ENCODE results near the gene DAPK2.
A peak's percentile ranks its signal among the peaks of the same experiment; 100 is the strongest.

DAPK2 gene

GRCh38 chr15:63899193-63899592 lies 147.1 kb downstream of the DAPK2 start:
- Histone ChIP-seq H2AK5ac (ENCODE audit: low read length, severe bottlenecking) (no peak overlapping the region), H3K23ac (ENCODE audit: low read length in 2 of 2) (no peak overlapping the region), H3K27ac (ENCODE audit: low read length, poor library complexity, severe bottlenecking) (no peak overlapping the region), H3K27me3 (ENCODE audit: control insufficient read depth in 1 of 2, insufficient read depth in 1 of 2, low read length in 2 of 2) (peaks cover 0 to 6% of the 10 kb centered on the region in 2 experiments), H3K36me3 (ENCODE audit: control insufficient read depth in 1 of 2, insufficient read depth in 2 of 2, low read depth in 1 of 2, low read length in 2 of 2) (no peaks in the 10 kb centered on the region), H3K14ac (ENCODE audit: low read length in 2 of 2) (no peak overlapping the region), H2BK15ac (ENCODE audit: low read depth, poor library complexity, severe bottlenecking) (no peak overlapping the region), H3K4ac (ENCODE audit: low read depth in 1 of 2, low read length in 2 of 2) (no peak overlapping the region), H3K4me2 (ENCODE audit: low read length, poor library complexity, severe bottlenecking) (no peak overlapping the region), H2BK120ac (ENCODE audit: low read depth, low read length) (no peak overlapping the region), H2AFZ (ENCODE audit: low read depth, low read length) (no peak overlapping the region), H3K79me1 (replicated peaks; ENCODE audit: low read length, poor library complexity, severe bottlenecking) (no peaks in the 10 kb centered on the region), H3K9me3 (ENCODE audit: control insufficient read depth, low read length) (no peaks in the 10 kb centered on the region), H4K8ac (ENCODE audit: low read length) (no peak overlapping the region), H4K91ac (ENCODE audit: low read length) (no peak overlapping the region), H3K18ac (ENCODE audit: low read depth in 1 of 2, low read length in 2 of 2) (no peak overlapping the region), H2BK12ac (ENCODE audit: low read length in 2 of 2) (no peak overlapping the region), H3K9ac (ENCODE audit: low read length) (no peak overlapping the region), H2BK5ac (ENCODE audit: low read depth, low read length, poor library complexity, severe bottlenecking) (no peak overlapping the region), H3K4me1 (ENCODE audit: control insufficient read depth, insufficient read depth, low read depth, low read length) (peaks cover 18% of the 10 kb centered on the region), H3K4me3 (ENCODE audit: insufficient read depth in 1 of 2, low read depth in 1 of 2, low read length in 2 of 2) (no peak overlapping the region)
- 77% methylated on average over 4 of the region's 7 CpGs for WGBS
- DNase-seq, result no peak

DNA sequence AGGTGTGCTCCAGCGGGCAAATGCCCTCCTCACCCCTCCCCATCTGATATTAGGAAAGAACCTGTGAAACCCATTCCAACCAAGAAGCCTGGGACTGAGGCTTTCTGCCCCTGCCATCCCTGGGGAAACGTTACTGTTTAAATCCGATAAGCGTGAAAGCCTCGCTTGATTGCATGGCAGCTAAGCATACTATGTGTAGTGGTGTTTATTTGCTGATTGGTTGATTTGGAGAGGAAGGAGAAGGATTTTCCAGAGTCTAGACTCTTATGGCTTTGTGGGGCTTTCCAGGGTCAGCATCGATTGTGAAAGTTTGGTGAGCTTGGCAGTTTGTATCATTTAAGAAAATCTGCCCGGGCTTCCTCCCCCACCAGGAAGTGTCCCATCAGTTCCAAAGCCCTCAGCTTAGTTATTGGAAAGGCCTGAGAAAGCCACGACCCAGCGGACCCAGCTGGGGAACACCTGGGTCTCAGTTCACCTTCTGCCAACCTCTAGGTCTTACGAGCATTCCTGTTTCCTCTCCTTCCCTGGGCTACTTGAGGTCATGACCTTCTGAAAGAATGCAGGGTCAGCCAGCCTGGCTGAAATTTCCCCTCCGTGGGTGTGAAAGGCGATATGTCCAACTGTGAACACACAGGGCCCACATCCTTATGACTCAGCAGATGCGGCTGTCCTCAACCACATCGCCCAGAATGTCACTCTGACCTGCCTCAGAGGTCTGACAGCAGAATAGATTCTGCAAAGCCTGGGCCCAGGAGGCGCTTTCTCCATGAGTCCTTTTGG lies 149.8 kb downstream of the DAPK2 start:
- H3K79me1 ChIP-seq (replicated peaks; ENCODE audit: low read length, poor library complexity, severe bottlenecking), result no peaks in the 10 kb centered on the region
- H3K18ac ChIP-seq (ENCODE audit: low read depth in 1 of 2, low read length in 2 of 2), result peak overlapping the region in 1 of 2 experiments; percentile 59
- DNase-seq, result peak; percentile 68
- no peak overlapping the region for H4K91ac ChIP-seq (ENCODE audit: low read length)
- peak overlapping the region in 1 of 2 experiments; percentile 14 for H3K14ac ChIP-seq (ENCODE audit: low read length in 2 of 2)
- H3K9me3 ChIP-seq (ENCODE audit: control insufficient read depth, low read length), result no peaks in the 10 kb centered on the region
- H3K23ac ChIP-seq (ENCODE audit: low read length in 2 of 2), result no peak overlapping the region
- H3K36me3 ChIP-seq (ENCODE audit: control insufficient read depth in 1 of 2, insufficient read depth in 2 of 2, low read depth in 1 of 2, low read length in 2 of 2), result no peaks in the 10 kb centered on the region
- peak overlapping the region; percentile 31 for H3K27ac ChIP-seq (ENCODE audit: low read length, poor library complexity, severe bottlenecking)
- H3K4ac ChIP-seq (ENCODE audit: low read depth in 1 of 2, low read length in 2 of 2), result no peak overlapping the region
- H2BK15ac ChIP-seq (ENCODE audit: low read depth, poor library complexity, severe bottlenecking), result no peak overlapping the region
- no peak overlapping the region for H3K4me2 ChIP-seq (ENCODE audit: low read length, poor library complexity, severe bottlenecking)
- H4K8ac ChIP-seq (ENCODE audit: low read length), result no peak overlapping the region
- H2AFZ ChIP-seq (ENCODE audit: low read depth, low read length), result no peak overlapping the region
- no peak overlapping the region for H2BK12ac ChIP-seq (ENCODE audit: low read length in 2 of 2)
- peaks cover 22% of the 10 kb centered on the region for H3K4me1 ChIP-seq (ENCODE audit: control insufficient read depth, insufficient read depth, low read depth, low read length)
- H3K27me3 ChIP-seq (ENCODE audit: control insufficient read depth in 1 of 2, insufficient read depth in 1 of 2, low read length in 2 of 2), result peaks cover 0 to 6% of the 10 kb centered on the region in 2 experiments
- H2AK5ac ChIP-seq (ENCODE audit: low read length, severe bottlenecking), result peak overlapping the region; percentile 49
- no peak overlapping the region for H3K4me3 ChIP-seq (ENCODE audit: insufficient read depth in 1 of 2, low read depth in 1 of 2, low read length in 2 of 2)
- H2BK5ac ChIP-seq (ENCODE audit: low read depth, low read length, poor library complexity, severe bottlenecking), result no peak overlapping the region
- H3K9ac ChIP-seq (ENCODE audit: low read length), result no peak overlapping the region
- WGBS, result 52% methylated on average over 15 of the region's 15 CpGs
- no peak overlapping the region for H2BK120ac ChIP-seq (ENCODE audit: low read depth, low read length)

DNA sequence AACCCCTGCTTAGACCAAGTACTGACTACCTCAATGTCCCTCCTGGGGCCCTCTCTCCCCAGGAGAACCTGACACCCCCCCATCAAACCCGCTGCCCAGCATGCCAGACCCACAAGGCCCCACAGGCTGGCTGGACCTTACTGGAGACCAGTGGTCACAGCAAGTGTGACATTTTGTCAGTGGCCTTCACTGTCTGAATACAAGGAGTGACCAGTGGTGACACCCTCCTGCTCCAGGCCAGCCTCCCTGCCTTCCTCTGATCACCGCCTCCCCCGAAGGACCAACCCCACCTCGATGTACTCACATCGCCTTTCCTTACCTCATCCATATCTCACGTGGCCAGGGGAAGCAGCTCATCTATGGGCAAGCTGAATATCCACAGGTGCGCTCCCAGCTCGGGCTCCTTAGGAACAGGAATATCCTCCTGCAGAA lies 150.5 kb downstream of the DAPK2 start:
- Histone ChIP-seq H3K4me2 (ENCODE audit: low read length, poor library complexity, severe bottlenecking) (no peak overlapping the region), H2BK120ac (ENCODE audit: low read depth, low read length) (no peak overlapping the region), H3K14ac (ENCODE audit: low read length in 2 of 2) (no peak overlapping the region), H3K9ac (ENCODE audit: low read length) (no peak overlapping the region), H3K9me3 (ENCODE audit: control insufficient read depth, low read length) (no peaks in the 10 kb centered on the region), H2BK5ac (ENCODE audit: low read depth, low read length, poor library complexity, severe bottlenecking) (no peak overlapping the region), H3K79me1 (replicated peaks; ENCODE audit: low read length, poor library complexity, severe bottlenecking) (no peaks in the 10 kb centered on the region), H3K36me3 (ENCODE audit: control insufficient read depth in 1 of 2, insufficient read depth in 2 of 2, low read depth in 1 of 2, low read length in 2 of 2) (no peaks in the 10 kb centered on the region), H3K4me1 (ENCODE audit: control insufficient read depth, insufficient read depth, low read depth, low read length) (peaks cover 22% of the 10 kb centered on the region), H2BK12ac (ENCODE audit: low read length in 2 of 2) (no peak overlapping the region), H3K4me3 (ENCODE audit: insufficient read depth in 1 of 2, low read depth in 1 of 2, low read length in 2 of 2) (no peak overlapping the region), H4K91ac (ENCODE audit: low read length) (no peak overlapping the region), H3K4ac (ENCODE audit: low read depth in 1 of 2, low read length in 2 of 2) (no peak overlapping the region), H4K8ac (ENCODE audit: low read length) (no peak overlapping the region), H3K23ac (ENCODE audit: low read length in 2 of 2) (no peak overlapping the region), H3K27ac (ENCODE audit: low read length, poor library complexity, severe bottlenecking) (no peak overlapping the region), H2AK5ac (ENCODE audit: low read length, severe bottlenecking) (peak overlapping the region; percentile 9), H2BK15ac (ENCODE audit: low read depth, poor library complexity, severe bottlenecking) (no peak overlapping the region), H3K18ac (ENCODE audit: low read depth in 1 of 2, low read length in 2 of 2) (no peak overlapping the region), H2AFZ (ENCODE audit: low read depth, low read length) (no peak overlapping the region), H3K27me3 (ENCODE audit: control insufficient read depth in 1 of 2, insufficient read depth in 1 of 2, low read length in 2 of 2) (peaks cover 0 to 6% of the 10 kb centered on the region in 2 experiments)
- WGBS, result 85% methylated on average over 8 of the region's 8 CpGs
- DNase-seq, result no peak

GRCh38 chr15:63895194-63895593 lies 151.1 kb downstream of the DAPK2 start:
- WGBS, result 90% methylated on average over 5 of the region's 6 CpGs

More at GRCh38 chr15:63895194-63895593, 151.1 kb downstream of the DAPK2 start:
- no peak overlapping the region for H2BK120ac ChIP-seq (ENCODE audit: low read depth, low read length)
- H4K8ac ChIP-seq (ENCODE audit: low read length), result no peak overlapping the region
- no peak overlapping the region for H2AFZ ChIP-seq (ENCODE audit: low read depth, low read length)
- no peak overlapping the region for H2BK5ac ChIP-seq (ENCODE audit: low read depth, low read length, poor library complexity, severe bottlenecking)
- no peaks in the 10 kb centered on the region for H3K9me3 ChIP-seq (ENCODE audit: control insufficient read depth, low read length)
- no peak overlapping the region for H3K4me3 ChIP-seq (ENCODE audit: insufficient read depth in 1 of 2, low read depth in 1 of 2, low read length in 2 of 2)
- H3K4me1 ChIP-seq (ENCODE audit: control insufficient read depth, insufficient read depth, low read depth, low read length), result peaks cover 22% of the 10 kb centered on the region
- H3K4ac ChIP-seq (ENCODE audit: low read depth in 1 of 2, low read length in 2 of 2), result no peak overlapping the region
- H2BK12ac ChIP-seq (ENCODE audit: low read length in 2 of 2), result no peak overlapping the region
- H2BK15ac ChIP-seq (ENCODE audit: low read depth, poor library complexity, severe bottlenecking), result no peak overlapping the region
- no peak overlapping the region for H3K23ac ChIP-seq (ENCODE audit: low read length in 2 of 2)
- no peak overlapping the region for H3K27ac ChIP-seq (ENCODE audit: low read length, poor library complexity, severe bottlenecking)
- no peaks in the 10 kb centered on the region for H3K79me1 ChIP-seq (replicated peaks; ENCODE audit: low read length, poor library complexity, severe bottlenecking)
- H3K9ac ChIP-seq (ENCODE audit: low read length), result no peak overlapping the region
- H3K27me3 ChIP-seq (ENCODE audit: control insufficient read depth in 1 of 2, insufficient read depth in 1 of 2, low read length in 2 of 2), result peaks cover 0 to 6% of the 10 kb centered on the region in 2 experiments
- no peak overlapping the region for H3K4me2 ChIP-seq (ENCODE audit: low read length, poor library complexity, severe bottlenecking)
- H3K18ac ChIP-seq (ENCODE audit: low read depth in 1 of 2, low read length in 2 of 2), result no peak overlapping the region
- H3K36me3 ChIP-seq (ENCODE audit: control insufficient read depth in 1 of 2, insufficient read depth in 2 of 2, low read depth in 1 of 2, low read length in 2 of 2), result no peaks in the 10 kb centered on the region
- H3K14ac ChIP-seq (ENCODE audit: low read length in 2 of 2), result no peak overlapping the region
- no peak overlapping the region for H2AK5ac ChIP-seq (ENCODE audit: low read length, severe bottlenecking)
- H4K91ac ChIP-seq (ENCODE audit: low read length), result no peak overlapping the region
- DNase-seq, result no peak
